Endothelial cell (in vitro differentiated cells): Measurements from ENCODE around the gene PSME2. TPM values are rescaled to one million over a fixed set of nuclear protein-coding genes. Genes with fewer than 3 reads are reported as not detected.
A peak's percentile ranks its signal among the peaks of the same experiment; 100 is the strongest.

ENCODE experiments used
- DNase-seq: peaks from one replicate; pipeline ENCODE4 v3.0.0; 2021; ENCODE audit warnings: low spot score
- H3K27ac Mint-ChIP-seq: one replicate; pipeline ENCODE4 v1.8.0; 2021; ENCODE audit warnings: mixed read lengths, inconsistent platforms; ENCODE audit not compliant: unreplicated experiment
- H3K27me3 Mint-ChIP-seq: one replicate; pipeline ENCODE4 v1.8.0; 2021; ENCODE audit warnings: mild to moderate bottlenecking, moderate library complexity, mixed read lengths, inconsistent platforms; ENCODE audit not compliant: unreplicated experiment
- H3K36me3 Mint-ChIP-seq: one replicate; pipeline ENCODE4 v1.8.0; 2021; ENCODE audit warnings: mild to moderate bottlenecking, low read depth, mixed read lengths, inconsistent platforms; ENCODE audit not compliant: unreplicated experiment
- H3K4me1 Mint-ChIP-seq: one replicate; pipeline ENCODE4 v1.8.0; 2021; ENCODE audit warnings: mild to moderate bottlenecking, mixed read lengths, inconsistent platforms; ENCODE audit not compliant: unreplicated experiment
- H3K4me3 Mint-ChIP-seq: one replicate; pipeline ENCODE4 v1.8.0; 2021; ENCODE audit warnings: mild to moderate bottlenecking, mixed read lengths, inconsistent platforms; ENCODE audit not compliant: unreplicated experiment
- H3K9me3 Mint-ChIP-seq: one replicate; pipeline ENCODE4 v1.8.0; 2021; ENCODE audit warnings: mixed read lengths, inconsistent platforms; ENCODE audit not compliant: unreplicated experiment
- total RNA-seq: library from RNA; stranded (reverse); fragmentation: NEBNext Ultra II Directional; extraction: Animal tissue kit (Norgen Biotek cat#: 25700); gene quantifications from one replicate; pipeline ENCODE4 v1.2.1, GENCODE V29; 2021; ENCODE audit not compliant: unreplicated experiment
- TF ChIP-seq, protein P1 (sequence below): fragments of 200-600 bp; sonication (generic); IDR thresholded peaks from one replicate; pipeline ENCODE4 v1.5.0; 2021; ENCODE audit warnings: antibody characterized with exemption; ENCODE audit not compliant: unreplicated experiment

The PSME2 gene
- total RNA-seq, 1 donor from 2014 or later: 73.6 TPM

- Mint-ChIP-seq H3K27me3 (peaks cover 11% of the 10 kb centered on the region), H3K4me1 (peaks cover 12% of the 10 kb centered on the region), H3K4me3 (peak within 1 kb of the TSS; percentile 91), H3K9me3 (no peaks in the 10 kb centered on the region), H3K27ac (peak within 1 kb of the TSS; percentile 70), H3K36me3 (peaks cover 50% of the 10 kb centered on the region)
- DNase-seq: peak; percentile 97
- TF ChIP-seq, protein P1, sequence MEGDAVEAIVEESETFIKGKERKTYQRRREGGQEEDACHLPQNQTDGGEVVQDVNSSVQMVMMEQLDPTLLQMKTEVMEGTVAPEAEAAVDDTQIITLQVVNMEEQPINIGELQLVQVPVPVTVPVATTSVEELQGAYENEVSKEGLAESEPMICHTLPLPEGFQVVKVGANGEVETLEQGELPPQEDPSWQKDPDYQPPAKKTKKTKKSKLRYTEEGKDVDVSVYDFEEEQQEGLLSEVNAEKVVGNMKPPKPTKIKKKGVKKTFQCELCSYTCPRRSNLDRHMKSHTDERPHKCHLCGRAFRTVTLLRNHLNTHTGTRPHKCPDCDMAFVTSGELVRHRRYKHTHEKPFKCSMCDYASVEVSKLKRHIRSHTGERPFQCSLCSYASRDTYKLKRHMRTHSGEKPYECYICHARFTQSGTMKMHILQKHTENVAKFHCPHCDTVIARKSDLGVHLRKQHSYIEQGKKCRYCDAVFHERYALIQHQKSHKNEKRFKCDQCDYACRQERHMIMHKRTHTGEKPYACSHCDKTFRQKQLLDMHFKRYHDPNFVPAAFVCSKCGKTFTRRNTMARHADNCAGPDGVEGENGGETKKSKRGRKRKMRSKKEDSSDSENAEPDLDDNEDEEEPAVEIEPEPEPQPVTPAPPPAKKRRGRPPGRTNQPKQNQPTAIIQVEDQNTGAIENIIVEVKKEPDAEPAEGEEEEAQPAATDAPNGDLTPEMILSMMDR: peak; percentile 96
Observed at GRCh38 chr14:24160850-24161804, 14.7 kb upstream of the PSME2 start, which contains the start of gene IRF9. Gene IRF9, plus strand, starts transcription at chr14:24161265. Its CDS starts 880 bp downstream, at chr14:24162145.

GRCh38 chr14:24160499-24160849 lies 14.1 kb upstream of the PSME2 start:
- no peaks in the 10 kb centered on the region for H3K9me3 Mint-ChIP-seq
- H3K4me3 Mint-ChIP-seq: no peak overlapping the region
- H3K36me3 Mint-ChIP-seq: peaks cover 49% of the 10 kb centered on the region
- TF ChIP-seq, protein P1: no peak
- H3K4me1 Mint-ChIP-seq: peaks cover 17% of the 10 kb centered on the region
- no peak overlapping the region for H3K27ac Mint-ChIP-seq
- no peak for DNase-seq
- peaks cover 9% of the 10 kb centered on the region for H3K27me3 Mint-ChIP-seq

DNA sequence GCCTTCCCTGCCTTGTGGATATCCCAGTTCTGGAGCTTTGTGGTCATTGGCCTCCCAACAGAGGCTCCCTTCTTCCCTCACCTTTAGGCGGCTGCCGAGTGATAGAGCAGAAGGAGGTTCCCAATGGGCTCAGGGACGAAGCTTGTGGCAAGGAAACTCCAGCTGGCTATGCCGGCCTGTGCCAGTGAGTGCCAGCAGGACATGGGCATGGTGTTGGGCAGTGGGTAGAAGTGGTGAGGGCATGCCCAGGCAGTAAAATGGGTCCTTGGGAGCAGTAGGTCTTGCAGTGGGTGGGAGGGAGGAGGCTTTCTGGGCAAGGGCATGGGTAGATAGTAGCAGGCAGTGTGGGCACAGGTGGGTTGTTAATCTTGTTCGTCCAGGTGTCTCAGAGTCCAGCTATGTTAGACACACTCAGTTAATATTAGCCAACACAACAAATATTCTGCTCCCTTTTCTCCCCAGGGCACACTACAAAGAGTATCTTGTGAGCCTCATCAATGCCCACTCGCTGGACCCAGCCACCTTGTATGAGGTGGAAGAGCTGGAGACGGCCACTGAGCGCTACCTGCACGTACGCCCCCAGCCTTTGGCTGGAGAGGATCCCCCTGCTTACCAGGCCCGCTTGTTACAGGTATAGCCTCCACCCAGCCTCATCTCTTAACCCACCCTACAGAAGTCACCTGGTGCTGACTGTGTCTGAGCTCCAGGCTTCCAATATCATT lies 13.5 kb upstream of the PSME2 start:
- Mint-ChIP-seq H3K4me1 (peaks cover 21% of the 10 kb centered on the region), H3K9me3 (no peaks in the 10 kb centered on the region), H3K27ac (no peak overlapping the region), H3K27me3 (peaks cover 9% of the 10 kb centered on the region), H3K4me3 (peak overlapping the region; percentile 11), H3K36me3 (peaks cover 45% of the 10 kb centered on the region)
- no peak for DNase-seq
- TF ChIP-seq, protein P1: no peak

GRCh38 chr14:24157331-24157730 lies 10.9 kb upstream of the PSME2 start:
- no peak for DNase-seq
- no peak overlapping the region for H3K4me3 Mint-ChIP-seq
- H3K4me1 Mint-ChIP-seq: peaks cover 25% of the 10 kb centered on the region
- H3K27ac Mint-ChIP-seq: no peak overlapping the region
- H3K36me3 Mint-ChIP-seq: peaks cover 37% of the 10 kb centered on the region
- no peaks in the 10 kb centered on the region for H3K9me3 Mint-ChIP-seq
- TF ChIP-seq, protein P1: no peak
- peaks cover 12% of the 10 kb centered on the region for H3K27me3 Mint-ChIP-seq

GRCh38 chr14:24156840-24157239 lies 10.4 kb upstream of the PSME2 start:
- H3K9me3 Mint-ChIP-seq: no peaks in the 10 kb centered on the region
- DNase-seq: no peak
- H3K27ac Mint-ChIP-seq: peak overlapping the region; percentile 22
- H3K27me3 Mint-ChIP-seq: peaks cover 12% of the 10 kb centered on the region
- peak overlapping the region; percentile 26 for H3K4me3 Mint-ChIP-seq
- H3K36me3 Mint-ChIP-seq: peaks cover 36% of the 10 kb centered on the region
- H3K4me1 Mint-ChIP-seq: peaks cover 21% of the 10 kb centered on the region
- TF ChIP-seq, protein P1: no peak
